NCI-H446 treated with DMSO at 0.1 percent for 48 hours (cell line): ENCODE measurements around the gene AHI1.

Experiments
- DNase-seq: peaks from one replicate; lab custom pipeline; 2025; lab: John Stamatoyannopoulos, UW

The AHI1 gene

DNA sequence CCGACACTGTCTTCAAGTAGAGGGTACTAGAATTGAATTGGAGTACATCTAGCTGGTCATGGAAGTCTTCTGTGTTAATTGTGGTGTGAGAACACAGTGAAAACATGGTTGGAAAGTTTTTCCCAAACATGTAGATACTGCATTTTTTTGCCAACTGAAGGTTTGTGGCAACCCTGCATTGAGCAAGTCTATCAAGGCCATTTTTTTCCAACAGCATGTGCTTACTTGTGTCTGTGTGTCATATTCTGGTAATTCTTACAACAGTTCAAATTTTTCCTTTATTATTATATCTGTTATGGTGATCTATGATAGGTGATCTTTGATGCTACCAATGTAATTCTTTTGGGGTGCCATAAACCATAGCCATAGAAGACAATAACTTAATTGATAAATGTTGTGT, 169.4 kb downstream of the AHI1 start:
- DNase-seq: no peak

DNA sequence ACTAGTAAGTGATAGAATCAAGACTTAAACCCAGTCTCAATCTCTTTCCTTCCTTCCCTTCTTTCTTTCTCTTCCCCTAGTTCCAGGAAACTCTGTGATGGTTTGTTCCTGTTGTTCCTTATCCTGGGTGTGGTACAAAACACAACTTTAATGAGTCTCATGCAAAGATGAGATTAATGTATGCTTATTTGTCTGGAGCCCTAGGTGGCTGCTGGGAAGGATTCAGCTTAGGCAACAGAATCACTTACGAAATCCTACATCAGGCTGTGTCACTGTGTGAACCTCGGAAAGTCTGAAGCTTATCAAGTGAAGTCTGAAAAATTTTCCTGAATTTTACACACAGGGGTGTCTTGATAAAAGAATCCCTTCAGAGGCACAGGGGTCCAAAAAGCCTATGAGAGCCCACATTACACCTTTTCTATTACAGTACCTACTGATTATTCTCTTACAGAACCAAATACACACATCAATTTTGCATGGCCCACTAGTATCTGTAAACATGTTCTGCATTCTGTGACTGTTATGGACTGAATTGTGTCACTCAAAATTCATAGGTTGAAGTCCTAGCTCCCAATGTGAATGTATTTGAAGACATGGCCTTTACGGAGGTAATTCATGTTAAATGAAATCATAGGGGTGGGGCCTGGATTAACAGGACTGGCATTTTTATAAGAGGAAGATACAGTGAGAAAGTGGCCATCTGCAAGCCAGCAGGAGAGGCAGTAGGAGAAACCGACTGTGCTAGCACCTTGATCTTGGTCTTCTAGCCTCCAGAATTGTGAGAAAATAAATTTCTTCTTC, 171.7 kb downstream of the AHI1 start:
- DNase-seq: no peak

DNA sequence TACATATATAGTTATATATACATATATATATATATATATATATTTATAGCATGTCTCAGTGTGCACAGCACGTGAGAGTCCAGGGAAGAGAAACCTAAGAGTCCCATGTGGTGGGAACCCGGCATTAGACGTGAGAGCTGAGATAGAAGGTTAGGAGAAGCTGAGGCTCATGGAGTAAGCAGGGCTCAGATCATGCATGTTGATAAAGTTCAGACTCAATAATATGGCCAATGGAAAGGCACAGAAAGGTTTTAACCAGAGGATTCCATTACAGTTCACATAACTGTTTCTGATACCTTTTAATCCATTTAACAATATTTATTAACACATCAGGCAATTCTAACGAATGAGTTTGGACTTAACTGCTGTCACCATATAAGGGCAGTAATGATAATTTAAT, 173.0 kb downstream of the AHI1 start:
- DNase-seq: no peak

DNA sequence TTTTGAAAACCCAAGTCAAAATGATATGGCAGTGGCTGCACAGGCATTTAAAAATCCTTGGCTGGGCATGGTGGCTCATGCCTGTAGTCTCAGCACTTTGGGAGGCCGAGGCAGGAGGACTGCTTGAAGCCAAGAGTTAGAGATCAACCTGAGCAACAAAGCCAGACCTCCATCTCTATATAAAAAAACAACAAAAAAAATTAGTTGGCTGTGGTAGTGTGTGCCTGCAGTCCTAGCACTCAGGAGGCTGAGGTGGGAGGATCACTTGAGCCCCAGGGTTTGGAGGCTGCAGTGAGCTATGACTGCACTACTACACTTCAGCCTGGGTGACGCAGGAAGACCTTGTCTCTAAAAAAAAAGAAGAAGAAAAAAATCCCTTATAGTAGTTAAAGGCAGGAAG, 173.6 kb downstream of the AHI1 start:
- no peak for DNase-seq

DNA sequence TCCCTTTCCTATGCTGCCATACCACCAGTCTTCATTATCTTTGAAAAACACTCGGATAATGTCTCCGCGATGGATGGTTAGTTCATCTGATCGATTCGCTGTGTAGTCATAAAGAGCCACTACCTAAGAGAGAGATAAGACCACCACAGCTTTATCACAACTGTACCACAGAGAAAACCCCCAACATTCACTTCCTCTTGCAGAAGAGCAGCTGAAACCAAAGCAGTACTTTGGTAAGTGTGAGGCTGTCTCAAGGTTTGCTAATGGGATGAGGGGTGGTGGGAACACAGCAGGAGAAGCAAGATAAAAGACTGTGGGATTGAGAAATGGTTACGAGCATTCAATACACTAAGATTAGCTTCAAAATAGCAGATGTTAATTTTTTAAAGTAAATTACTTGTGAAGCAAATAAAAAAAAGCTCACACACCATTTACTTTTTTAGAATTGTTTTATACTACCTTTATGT, 174.3 kb downstream of the AHI1 start:
- no peak for DNase-seq

DNA sequence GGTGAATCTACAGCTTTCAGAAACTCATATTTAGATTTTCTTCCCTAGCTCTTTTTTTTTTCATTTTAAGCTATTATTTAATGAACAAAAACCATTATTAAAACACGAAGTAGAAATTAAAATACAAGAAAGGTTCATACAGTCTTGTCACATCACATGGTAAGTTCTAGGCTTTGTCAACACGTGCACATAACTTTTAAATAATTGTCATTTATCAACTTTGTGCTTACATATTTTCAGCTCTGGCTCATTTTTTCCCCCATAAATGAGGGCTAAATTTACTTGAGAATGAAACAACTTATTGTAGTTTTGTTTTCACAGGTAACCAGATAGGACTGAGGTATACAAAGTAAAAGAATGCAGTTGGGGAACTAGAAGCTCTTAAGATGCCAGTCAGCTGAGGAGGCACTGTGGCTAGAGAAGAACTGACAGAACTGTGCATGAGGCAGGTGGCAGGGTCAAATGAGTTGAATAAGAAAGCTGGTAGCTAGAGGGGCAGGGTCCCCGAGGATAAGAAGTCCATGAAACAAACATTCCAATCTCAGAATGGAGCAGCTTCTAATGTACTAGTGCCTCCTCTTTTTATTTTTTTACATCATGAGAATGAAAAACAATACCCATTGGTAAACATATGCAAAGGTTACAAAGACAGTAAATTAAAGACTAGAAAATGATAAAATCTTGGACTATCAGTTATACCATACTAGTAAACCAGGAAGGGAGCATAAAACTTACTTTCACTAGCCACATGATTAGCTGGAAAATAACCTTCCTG, 174.9 kb downstream of the AHI1 start:
- no peak for DNase-seq

DNA sequence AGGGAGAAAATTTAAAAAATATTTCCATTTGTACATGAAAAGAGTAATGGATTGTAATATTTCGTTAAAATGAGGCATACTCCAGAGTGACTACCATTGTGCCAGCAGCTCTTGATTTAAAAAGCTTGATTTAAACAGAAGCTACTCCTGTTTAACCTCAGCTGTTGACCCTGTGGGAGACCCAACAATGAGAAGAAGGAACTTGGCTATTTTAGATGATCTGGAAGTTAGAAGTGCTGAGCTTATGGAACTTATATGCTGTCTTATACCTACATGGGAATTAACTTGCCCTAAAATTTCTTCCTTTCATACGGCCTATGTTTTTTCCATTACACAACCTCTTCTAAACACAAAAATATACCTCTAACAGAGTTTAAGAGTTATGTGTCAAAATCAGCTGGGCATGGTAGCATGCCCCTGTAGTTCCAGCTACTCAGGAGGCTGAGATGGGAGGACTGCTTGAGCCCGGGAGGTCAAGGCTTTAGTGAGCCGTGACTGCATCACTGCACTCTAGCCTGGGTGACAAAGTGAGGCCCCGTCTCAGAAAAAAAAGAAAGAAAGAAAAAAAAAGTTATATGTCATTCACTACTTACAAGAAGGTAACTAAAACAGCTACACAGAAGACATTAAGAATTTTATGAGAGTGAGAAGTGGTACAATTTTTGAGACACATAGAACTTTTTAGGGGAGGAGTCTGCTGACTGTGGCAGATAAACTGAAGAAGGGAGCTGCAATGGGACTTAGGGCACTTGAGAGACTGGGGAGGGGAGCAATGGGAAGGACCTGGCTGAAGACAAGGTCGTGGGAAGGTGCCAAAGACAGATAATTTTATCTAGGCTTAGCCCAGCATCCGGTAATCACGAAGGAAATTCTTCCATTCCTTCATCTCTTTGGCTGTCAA, 176.6 kb downstream of the AHI1 start:
- DNase-seq: no peak

DNA sequence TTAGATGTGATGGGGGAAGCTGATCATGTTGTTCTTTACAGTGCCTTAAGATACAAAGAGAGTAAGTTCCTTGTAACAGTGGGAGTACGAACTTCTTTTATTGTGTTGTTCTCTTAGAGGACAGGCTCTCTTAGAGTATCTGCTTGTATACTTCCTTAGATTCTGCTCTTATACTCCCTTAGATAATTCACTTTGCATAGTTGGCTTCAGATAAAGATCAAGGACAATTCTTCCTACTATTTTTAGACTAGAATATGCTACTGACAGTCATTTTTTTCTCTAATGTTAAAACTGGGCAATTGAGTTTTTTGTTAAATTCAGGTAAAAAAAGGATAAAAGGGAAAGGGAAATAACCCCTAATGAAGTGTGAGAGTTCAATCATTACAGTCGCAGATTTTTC, 177.7 kb downstream of the AHI1 start:
- DNase-seq: no peak

DNA sequence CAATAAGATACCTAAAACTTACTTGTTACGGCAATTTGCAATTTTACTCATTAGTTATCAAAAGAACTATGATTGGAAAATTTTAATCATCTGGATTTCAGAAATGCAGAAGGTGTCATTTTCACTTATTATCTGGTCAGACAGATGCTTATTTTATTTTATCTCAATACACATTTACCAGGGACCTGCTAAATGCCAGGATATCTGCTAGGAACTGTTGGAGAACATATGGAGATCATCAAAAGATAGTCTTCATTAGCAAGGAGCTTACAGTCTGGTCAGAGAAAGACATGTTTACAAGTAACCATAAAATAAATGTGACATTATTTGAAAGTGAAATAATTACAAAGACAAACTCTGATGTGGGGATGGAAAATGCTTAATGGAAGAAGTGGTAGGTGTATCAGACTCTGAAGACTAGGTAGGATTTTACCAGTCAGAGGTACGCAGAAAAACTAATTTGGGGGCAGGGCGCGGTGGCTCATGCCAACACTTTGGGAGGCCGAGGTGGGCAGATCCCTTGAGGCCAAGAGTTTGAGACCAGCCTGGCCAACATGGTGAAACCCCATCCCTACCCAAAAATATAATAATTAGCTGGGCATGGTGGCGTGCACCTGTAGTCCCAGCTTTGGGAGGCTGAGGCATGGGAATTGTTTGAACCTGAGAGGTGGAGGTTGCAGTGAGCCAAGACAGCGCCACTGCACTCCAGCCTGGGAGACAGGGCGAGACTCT, 178.6 kb downstream of the AHI1 start:
- no peak for DNase-seq

DNA sequence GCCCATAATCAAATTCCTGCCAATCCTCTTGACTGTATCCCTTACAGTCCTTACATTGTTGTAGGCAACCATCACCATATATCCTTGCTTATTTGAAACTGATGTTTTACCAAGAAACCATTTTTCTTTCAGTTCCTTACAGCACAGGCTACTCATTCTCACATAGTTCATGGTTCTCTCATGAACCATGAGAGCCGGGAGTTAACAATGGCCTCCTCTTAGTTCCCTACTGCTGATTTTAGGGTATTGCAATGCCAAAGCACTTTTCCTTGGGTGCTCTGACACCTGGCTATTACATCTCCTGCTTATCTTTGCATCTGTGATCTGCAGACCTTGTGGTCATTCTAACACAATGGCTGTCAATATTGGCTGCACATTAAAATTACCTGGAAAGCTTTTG, 183.0 kb downstream of the AHI1 start:
- no peak for DNase-seq

DNA sequence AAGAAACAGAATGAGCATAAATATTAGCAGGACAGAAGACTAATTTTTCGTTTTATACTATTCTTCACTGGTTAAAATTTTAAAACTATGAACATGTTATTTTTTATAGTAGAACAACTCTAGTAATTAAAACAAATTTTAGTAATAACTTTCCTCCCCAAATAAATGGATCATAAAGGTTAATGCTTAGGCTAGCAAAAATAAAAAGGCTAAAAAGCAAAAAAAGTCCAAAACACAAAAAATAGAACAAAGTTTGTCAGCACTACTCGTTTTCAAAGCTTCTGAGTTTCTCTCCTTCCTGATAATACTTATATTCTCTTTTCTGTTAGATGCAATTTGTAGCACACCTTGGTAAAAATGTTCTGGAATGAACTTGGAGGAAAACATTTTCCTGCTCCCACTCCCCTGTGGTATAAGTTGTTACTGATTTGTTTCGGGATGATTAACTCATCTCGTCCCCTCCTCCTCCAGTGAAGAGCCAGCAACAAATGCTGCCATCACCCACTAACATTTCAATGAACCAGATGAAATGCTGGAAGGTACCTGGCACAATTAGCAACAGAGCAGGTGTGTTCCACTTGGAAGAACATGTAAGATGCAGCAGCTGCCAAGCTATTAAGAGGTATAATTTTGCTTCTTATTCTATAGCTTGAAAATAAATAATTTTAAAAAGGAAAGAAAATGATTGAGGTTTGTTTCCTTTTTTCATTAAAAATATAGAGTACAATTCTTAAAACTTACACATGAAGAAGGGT, 185.9 kb downstream of the AHI1 start:
- no peak for DNase-seq

DNA sequence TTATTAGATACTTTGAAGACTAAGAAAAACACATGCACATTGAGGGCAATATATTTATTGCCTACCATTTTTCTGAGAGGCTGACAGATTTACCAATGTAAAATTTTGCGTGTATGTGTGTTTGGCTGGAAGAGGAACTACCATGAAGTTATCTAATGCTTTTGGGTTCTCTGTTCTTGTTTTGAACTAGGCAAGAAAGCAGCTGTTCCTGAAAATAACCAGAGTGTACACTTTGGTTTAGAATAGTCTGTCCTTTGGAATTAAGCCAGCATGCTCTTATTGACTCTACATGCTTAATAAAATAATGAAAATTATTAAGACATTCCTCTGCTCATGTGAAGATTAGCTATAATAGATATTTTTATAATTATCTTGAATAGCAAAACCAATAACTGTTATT, 187.2 kb downstream of the AHI1 start:
- DNase-seq: no peak

DNA sequence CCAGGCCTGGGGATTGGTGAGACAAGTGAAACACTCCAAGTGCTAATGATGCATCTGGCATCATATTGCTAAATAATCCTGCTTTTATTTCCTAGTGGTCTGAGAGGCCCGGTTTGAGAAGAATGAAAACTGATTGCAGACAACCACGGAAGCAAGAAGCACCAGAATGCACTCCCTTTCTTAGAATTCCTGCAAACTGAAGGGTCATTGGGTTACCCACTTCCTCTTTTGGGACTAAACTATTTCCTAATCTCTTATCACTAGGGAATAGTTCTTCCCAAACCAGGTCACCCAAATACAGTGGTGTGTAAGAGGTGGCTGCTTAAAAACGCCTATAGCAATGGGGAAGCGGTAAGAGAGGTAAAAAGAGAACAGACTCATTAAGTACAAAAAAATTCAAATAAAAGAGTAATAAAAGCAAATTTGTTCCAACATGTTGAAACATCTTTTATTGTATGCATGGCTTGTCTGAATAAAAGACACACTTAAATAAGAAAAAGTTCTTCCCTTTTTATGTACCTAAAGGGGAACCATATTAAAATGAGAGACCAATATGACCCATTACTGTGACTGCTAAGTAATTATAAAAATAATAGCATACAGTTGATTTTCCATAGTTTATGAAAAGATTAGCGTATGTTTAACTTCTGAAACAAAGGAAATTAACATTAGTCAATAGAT, 190.7 kb downstream of the AHI1 start:
- no peak for DNase-seq

DNA sequence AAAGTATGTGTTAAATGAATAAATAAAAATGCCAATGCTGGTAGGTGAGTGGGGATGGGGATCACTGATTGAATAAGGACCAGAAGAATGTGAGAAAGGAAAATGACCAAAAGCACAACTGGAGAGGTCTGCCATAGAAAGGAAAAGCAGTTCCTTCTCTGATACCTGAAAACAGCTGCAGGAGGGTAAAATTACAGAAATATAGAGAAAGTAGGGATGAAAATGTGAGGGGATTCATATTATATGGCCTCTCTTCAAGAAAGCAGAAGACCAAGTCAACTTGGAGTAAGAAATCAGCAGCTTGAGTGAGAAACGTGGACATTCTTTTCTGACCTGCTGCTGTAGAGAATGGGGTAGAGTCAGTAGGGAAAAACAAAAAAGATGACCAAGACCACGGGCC, 191.4 kb downstream of the AHI1 start:
- DNase-seq: no peak

DNA sequence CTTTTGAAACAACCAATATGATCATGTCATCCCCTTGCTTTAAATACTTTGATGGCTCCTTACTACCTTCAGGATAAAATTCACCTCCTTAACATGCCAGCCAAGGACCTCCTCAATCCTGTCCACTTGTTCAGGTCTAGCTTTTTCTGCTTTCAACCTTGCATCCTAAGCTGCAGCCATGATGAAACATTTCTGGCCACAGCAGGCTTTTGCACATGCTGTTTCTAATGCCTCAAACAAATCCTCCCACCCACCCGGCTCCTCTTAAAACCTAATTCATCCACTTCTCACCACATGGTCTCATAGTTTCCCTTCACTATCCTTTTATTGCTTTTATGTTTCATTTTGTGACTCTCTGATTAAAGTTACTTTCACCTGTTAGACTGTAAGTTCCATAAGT, 191.9 kb downstream of the AHI1 start:
- DNase-seq: no peak

DNA sequence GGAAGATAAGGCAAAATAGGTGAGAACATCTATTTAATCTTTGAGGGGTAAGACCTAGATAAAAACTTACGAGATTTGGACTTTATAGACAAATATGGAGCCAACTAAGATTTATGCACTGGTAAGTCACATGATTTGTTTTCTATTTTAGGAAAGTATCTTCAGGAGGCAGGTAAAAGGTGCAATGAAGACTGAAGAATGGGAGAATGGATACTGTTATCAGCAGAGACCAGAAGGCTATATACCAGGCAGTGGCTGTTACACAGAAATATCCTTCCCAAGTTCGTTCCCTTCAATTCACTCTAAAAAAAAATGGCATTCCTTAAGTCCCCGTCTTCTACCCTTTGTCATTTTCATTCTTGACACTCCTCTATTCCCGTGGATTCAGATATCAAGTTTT, 192.7 kb downstream of the AHI1 start:
- DNase-seq: no peak

DNA sequence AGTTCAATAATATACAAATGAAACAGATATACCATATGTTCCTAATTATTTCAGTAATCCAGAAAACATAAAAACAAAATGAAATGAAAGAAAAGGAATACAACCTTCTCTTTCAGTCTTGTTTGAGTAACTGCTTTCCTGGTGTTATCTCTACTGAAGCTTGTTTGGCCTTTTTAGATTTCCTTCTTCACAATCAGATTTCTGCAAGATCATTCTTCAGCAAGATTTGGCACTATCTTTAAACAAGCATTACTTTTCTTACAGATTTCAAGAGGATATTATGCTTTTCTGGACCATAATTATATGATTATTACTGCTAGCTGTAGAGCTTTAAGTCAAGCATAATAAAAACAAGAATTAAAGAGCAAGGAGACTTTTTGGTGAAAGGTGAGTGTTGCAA, 196.2 kb downstream of the AHI1 start:
- DNase-seq: no peak

DNA sequence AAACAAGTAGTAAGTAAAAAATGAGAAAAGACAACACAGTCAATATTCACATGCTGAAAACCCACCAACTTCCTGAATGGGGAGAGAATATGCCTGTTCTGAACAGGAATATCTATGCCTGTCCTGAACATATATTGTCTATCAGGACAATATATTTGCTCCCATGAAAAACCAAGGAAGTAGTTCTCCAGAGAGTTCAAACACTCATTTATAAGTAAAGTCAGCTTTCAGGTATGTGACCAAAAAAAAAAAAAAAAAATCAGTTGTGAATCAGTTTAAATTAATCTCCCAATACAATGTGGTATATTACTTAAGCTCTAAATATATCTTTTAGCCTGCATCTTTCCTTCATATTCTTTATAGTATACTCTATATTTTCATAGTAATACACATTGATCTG, 197.0 kb downstream of the AHI1 start:
- DNase-seq: no peak

DNA sequence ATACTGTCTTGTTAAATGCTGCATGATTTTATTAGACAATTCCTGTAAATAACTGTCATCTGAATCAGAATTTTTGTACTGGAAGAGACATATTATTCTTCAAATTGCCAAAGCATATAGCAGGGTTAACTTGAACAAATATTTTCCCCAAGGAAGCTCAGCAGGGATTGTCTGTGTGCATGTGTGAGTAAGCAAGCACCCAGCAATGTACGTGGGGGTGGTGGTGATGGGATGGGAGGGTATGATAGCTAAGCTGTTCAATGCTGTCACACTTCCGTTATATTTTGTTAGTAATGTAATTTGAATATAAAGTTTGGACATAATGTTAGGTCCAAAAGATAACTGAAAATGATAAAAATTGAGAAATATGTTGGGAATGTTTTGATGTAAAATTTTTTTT, 198.3 kb downstream of the AHI1 start:
- DNase-seq: no peak

DNA sequence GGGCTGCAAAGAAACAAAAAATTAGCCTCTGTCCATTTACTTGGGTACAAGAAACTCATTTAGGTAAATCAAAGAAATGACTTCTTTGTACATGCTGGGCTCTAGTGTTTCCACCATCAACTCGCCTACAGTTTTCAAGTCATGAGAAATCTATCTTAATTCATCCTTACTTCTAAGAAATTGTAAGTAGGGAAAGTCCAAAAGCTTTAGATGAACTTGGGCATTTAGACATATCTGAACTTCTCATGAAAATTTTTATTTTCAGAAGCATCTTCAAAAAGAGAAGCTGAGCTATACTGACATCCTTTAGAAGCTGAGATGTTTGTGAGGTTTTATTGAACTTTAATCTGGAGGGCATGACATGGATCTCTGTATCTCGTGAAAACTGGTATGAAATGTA, 199.1 kb downstream of the AHI1 start:
- DNase-seq: no peak

DNA sequence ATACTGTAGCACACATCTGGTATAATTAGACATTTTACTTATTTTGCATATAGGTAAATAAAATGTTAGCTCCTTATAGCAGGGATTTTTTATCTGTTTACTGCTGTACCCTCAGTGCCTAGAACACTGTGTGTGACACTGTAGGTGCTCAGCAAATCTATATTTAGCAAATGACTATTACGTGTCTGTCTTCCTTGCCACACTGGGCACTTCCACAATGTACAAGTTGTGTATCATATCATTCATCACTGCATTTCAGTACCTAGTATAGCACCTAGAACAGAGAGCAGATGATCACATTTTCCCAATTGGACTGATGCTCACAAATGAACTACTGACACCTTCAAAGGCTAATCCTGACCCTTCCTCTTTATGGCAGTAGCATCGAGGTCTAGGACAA, 200.8 kb downstream of the AHI1 start:
- no peak for DNase-seq
